NCI-H345 treated with DMSO at 0.1 percent for 48 hours (cell line): ENCODE data around the gene VEZT.
"Not testable (repeated sequence)": the region's sequence is repeated elsewhere in the genome, so short reads cannot be mapped to it uniquely, and the experiment has no call there.

Source experiments
- DNase-seq: peaks from one replicate; lab custom pipeline; 2025; ENCODE audit not compliant: unreplicated experiment; lab: John Stamatoyannopoulos, UW

The VEZT gene

GRCh38 chr12:95224202-95225170 lies 6.9 kb downstream of the VEZT start:
- DNase-seq = no peak

- DNase-seq = no peak
These were observed 8.1 kb downstream of the VEZT start for GRCh38 chr12:95225645-95226212.

GRCh38 chr12:95227818-95228356 lies 10.3 kb downstream of the VEZT start:
- no peak for DNase-seq

GRCh38 chr12:95228617-95229016 lies 11.0 kb downstream of the VEZT start:
- no peak for DNase-seq

GRCh38 chr12:95229636-95230035 lies 12.0 kb downstream of the VEZT start:
- no peak for DNase-seq

- DNase-seq = no peak
These were observed 12.7 kb downstream of the VEZT start for GRCh38 chr12:95230313-95230712.

GRCh38 chr12:95231190-95231589 lies 13.6 kb downstream of the VEZT start:
- DNase-seq = no peak

GRCh38 chr12:95234187-95234586 lies 16.6 kb downstream of the VEZT start:
- not testable (repeated sequence) for DNase-seq

GRCh38 chr12:95235621-95236020 lies 18.0 kb downstream of the VEZT start:
- DNase-seq = not testable (repeated sequence)

GRCh38 chr12:95237315-95237714 lies 19.7 kb downstream of the VEZT start:
- no peak for DNase-seq

- no peak for DNase-seq
These were observed 20.5 kb downstream of the VEZT start for GRCh38 chr12:95238150-95238549.

GRCh38 chr12:95239216-95239615 lies 21.6 kb downstream of the VEZT start:
- no peak for DNase-seq

GRCh38 chr12:95239835-95240234 lies 22.2 kb downstream of the VEZT start:
- not testable (repeated sequence) for DNase-seq

GRCh38 chr12:95240556-95240955 lies 22.9 kb downstream of the VEZT start:
- no peak for DNase-seq

GRCh38 chr12:95241138-95241537 lies 23.5 kb downstream of the VEZT start:
- not testable (repeated sequence) for DNase-seq

- no peak for DNase-seq
These were observed 24.3 kb downstream of the VEZT start for GRCh38 chr12:95241761-95242506.

GRCh38 chr12:95243497-95244183 lies 26.0 kb downstream of the VEZT start:
- DNase-seq = no peak

- no peak for DNase-seq
These were observed 26.7 kb downstream of the VEZT start for GRCh38 chr12:95244350-95244749.

GRCh38 chr12:95248095-95248494 lies 30.5 kb downstream of the VEZT start:
- no peak for DNase-seq

- no peak for DNase-seq
These were observed 31.2 kb downstream of the VEZT start for GRCh38 chr12:95248604-95249360.
